ENCODE measurements around the gene WIPF3.
"Not testable (repeated sequence)": the region's sequence is repeated elsewhere in the genome, so short reads cannot be mapped to it uniquely, and the experiment has no call there.

Gene WIPF3

DNA sequence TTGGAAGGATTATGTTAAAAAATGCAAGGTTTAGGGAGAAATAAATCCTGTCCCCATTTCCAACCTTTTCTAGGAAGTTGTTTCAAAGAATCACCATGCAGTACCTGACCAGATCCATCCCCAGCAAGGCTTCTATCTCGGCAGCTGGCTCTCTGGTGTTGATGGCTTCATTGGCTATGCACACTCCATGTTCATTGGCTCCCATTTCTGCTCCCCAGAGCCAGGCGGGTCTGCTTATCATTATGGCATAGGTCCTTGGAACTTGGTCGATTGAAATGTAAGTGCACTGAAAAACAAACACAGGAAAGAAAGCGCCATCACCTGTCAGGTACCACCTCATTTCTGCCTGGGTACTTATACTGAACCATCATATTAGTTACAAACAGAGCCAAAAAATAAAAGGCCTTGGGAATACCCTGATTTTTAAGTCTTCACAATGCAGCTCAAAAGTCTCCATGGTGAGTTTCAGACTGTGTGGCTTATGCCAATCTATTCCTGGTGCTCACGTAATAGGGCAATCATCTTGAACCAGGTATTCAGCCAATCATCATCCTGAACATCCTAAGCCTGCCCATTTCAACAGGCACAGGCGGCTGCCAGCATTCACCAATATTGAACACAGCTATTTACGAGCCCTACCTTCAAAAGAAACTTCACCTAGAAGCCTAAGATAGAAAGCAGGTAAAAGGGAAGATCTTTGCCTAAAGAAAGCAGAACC, 148.9 kb downstream of the WIPF3 start:
- no peak overlapping the region for H3K4me3 ChIP-seq (ENCODE audit: low read depth, low read length)
- H3K9me3 ChIP-seq, result no peaks in the 10 kb centered on the region
- TF ChIP-seq, protein P1, sequence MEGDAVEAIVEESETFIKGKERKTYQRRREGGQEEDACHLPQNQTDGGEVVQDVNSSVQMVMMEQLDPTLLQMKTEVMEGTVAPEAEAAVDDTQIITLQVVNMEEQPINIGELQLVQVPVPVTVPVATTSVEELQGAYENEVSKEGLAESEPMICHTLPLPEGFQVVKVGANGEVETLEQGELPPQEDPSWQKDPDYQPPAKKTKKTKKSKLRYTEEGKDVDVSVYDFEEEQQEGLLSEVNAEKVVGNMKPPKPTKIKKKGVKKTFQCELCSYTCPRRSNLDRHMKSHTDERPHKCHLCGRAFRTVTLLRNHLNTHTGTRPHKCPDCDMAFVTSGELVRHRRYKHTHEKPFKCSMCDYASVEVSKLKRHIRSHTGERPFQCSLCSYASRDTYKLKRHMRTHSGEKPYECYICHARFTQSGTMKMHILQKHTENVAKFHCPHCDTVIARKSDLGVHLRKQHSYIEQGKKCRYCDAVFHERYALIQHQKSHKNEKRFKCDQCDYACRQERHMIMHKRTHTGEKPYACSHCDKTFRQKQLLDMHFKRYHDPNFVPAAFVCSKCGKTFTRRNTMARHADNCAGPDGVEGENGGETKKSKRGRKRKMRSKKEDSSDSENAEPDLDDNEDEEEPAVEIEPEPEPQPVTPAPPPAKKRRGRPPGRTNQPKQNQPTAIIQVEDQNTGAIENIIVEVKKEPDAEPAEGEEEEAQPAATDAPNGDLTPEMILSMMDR (IDR thresholded peaks at IDR 0.05; ENCODE audit: low read depth, low read length), result no peak
- no peaks in the 10 kb centered on the region for H3K27me3 ChIP-seq
- no peak for DNase-seq
- peaks cover 52% of the 10 kb centered on the region for H3K36me3 ChIP-seq
- H3K4me1 ChIP-seq, result peaks cover 12% of the 10 kb centered on the region

GRCh38 chr7:29955799-29956486, 149.6 kb downstream of the WIPF3 start:
- DNase-seq, result no peak
- no peak overlapping the region for H3K4me3 ChIP-seq (ENCODE audit: low read depth, low read length)
- H3K4me1 ChIP-seq, result peaks cover 12% of the 10 kb centered on the region

DNA sequence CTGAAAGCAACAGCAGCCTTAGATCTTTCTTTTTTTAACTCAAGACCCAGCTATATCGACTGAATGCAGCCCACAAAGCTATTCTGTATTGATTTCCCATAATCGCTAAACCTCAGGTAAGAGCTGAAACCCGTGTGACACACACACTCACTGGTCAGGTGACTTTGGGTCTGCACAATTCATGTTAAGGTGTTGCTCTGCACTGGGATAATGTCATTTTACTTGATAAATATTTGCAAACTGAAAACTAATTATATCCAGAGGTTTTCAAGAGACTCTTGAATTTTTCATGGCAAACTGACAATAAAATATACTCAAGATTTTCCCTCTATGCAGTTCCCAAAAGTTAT, 150.2 kb downstream of the WIPF3 start:
- H3K27me3 ChIP-seq, result no peaks in the 10 kb centered on the region
- no peaks in the 10 kb centered on the region for H3K9me3 ChIP-seq
- DNase-seq, result no peak
- TF ChIP-seq, protein P1 (IDR thresholded peaks at IDR 0.05; ENCODE audit: low read depth, low read length), result no peak
- peaks cover 43% of the 10 kb centered on the region for H3K36me3 ChIP-seq
- no peak overlapping the region for H3K4me3 ChIP-seq (ENCODE audit: low read depth, low read length)
- H3K4me1 ChIP-seq, result peaks cover 12% of the 10 kb centered on the region

More at GRCh38 chr7:29955799-29956486, 149.6 kb downstream of the WIPF3 start:
- Histone ChIP-seq H3K9me3 (no peaks in the 10 kb centered on the region), H3K36me3 (peaks cover 48% of the 10 kb centered on the region), H3K27me3 (no peaks in the 10 kb centered on the region)
- TF ChIP-seq, protein P1 (IDR thresholded peaks at IDR 0.05; ENCODE audit: low read depth, low read length), result no peak

GRCh38 chr7:29957521-29958310, 151.4 kb downstream of the WIPF3 start:
- Histone ChIP-seq H3K4me3 (ENCODE audit: low read depth, low read length) (no peak overlapping the region), H3K27me3 (no peaks in the 10 kb centered on the region), H3K4me1 (peaks cover 12% of the 10 kb centered on the region), H3K9me3 (no peaks in the 10 kb centered on the region), H3K36me3 (peaks cover 30% of the 10 kb centered on the region)
- TF ChIP-seq, protein P1 (IDR thresholded peaks at IDR 0.05; ENCODE audit: low read depth, low read length), result no peak
- DNase-seq, result peak; percentile 70

DNA sequence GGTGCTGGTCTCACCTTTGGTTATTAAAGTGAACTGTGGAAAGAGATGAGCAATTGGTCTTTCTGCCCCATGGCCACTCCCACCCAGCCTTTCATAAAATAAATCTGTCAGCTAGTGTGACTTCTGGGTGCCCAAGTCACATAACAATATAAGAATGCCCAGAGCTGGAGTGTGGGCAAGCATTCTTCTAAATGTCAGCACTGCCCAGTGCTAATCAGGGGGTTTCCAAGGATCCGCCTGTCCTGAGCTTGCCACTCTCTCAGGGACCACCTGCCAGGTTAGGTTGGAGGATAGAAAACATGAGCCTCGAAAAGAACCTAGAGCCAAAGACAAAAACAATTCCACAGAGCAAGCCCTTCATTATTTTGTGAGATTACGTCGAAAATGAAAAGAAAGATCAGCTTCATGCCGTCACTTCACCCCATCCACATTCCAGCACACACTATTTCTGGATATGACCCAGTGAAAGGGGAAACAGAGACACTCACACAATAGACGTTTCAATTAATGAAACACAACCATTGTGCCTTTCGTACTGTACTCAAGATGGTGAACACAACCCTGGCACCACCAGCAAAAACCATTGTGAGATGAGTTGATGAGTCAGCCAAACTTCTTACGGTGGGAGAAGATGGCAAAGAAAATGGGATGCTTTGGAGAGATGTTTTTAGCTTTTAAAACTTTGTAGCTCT, 152.5 kb downstream of the WIPF3 start:
- DNase-seq, result no peak
- Histone ChIP-seq H3K4me3 (ENCODE audit: low read depth, low read length) (no peak overlapping the region), H3K36me3 (peaks cover 21% of the 10 kb centered on the region), H3K9me3 (no peaks in the 10 kb centered on the region), H3K27me3 (no peaks in the 10 kb centered on the region), H3K4me1 (peaks cover 12% of the 10 kb centered on the region)
- TF ChIP-seq, protein P1 (IDR thresholded peaks at IDR 0.05; ENCODE audit: low read depth, low read length), result no peak

DNA sequence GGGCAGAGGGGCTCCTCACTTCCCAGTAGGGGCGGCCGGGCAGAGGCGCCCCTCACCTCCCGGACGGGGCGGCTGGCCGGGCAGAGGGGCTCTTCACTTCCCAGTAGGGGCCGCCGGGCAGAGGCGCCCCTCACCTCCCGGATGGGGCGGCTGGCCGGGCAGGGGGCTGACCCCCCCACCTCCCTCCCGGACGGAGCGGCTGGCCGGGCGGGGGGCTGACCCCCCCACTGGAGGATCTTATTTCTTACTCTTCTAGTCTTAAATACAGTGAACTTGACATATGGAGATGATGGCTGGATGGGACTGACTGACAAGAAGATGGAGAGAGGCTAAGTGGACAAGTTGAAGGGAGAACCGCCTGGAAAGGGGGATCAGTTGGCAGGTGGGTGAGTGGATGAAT, 155.3 kb downstream of the WIPF3 start:
- DNase-seq; H3K27me3 ChIP-seq; H3K4me3 ChIP-seq (ENCODE audit: low read depth, low read length); H3K9me3 ChIP-seq; H3K4me1 ChIP-seq: not testable (repeated sequence)
- peaks cover 10% of the 10 kb centered on the region for H3K36me3 ChIP-seq

Data from BE2C (cell line).